NT2/D1 (cell line): ENCODE results near the gene LMX1B.

Source experiments
- DNase-seq: peaks from one replicate; pipeline ENCODE4 v3.0.0-alpha.2; 2011; ENCODE audit warnings: low read depth, low spot score
- H3K27me3 ChIP-seq: 2 replicates; pipeline ENCODE4 v1.6.0; 2011; ENCODE audit warnings: mild to moderate bottlenecking; ENCODE audit not compliant: insufficient read length, insufficient read depth
- H3K36me3 ChIP-seq: 2 replicates; pipeline ENCODE4 v1.6.1; 2011; ENCODE audit warnings: mild to moderate bottlenecking, low read length, mixed read lengths; ENCODE audit not compliant: insufficient read depth, insufficient read length
- H3K4me1 ChIP-seq: 2 replicates; pipeline ENCODE4 v1.5.1; 2011; ENCODE audit not compliant: insufficient read depth, insufficient read length
- H3K4me3 ChIP-seq: 2 replicates; pipeline ENCODE4 v1.5.1; 2011; ENCODE audit warnings: low read depth; ENCODE audit not compliant: insufficient read length
- H3K9ac ChIP-seq: 2 replicates; pipeline ENCODE4 v1.6.0; 2011; ENCODE audit warnings: low read depth; ENCODE audit not compliant: insufficient read length
- H3K9me3 ChIP-seq: 2 replicates; pipeline ENCODE4 v1.5.1; 2011; ENCODE audit warnings: mild to moderate bottlenecking, low read length; ENCODE audit not compliant: insufficient read depth
- SUZ12 ChIP-seq: IDR thresholded peaks from 2 replicates; pipeline ENCODE4 v1.6.1; 2011; ENCODE audit not compliant: insufficient read length, insufficient read depth; ENCODE audit errors: extremely low read depth
- YY1 ChIP-seq: IDR thresholded peaks from 2 replicates; pipeline ENCODE4 v1.6.1; 2011; ENCODE audit not compliant: insufficient read length, insufficient read depth
- ZNF274 ChIP-seq: IDR thresholded peaks from 2 replicates; pipeline ENCODE4 v1.6.1; 2011; ENCODE audit warnings: mild to moderate bottlenecking, low read depth, low read length

LMX1B gene

DNA sequence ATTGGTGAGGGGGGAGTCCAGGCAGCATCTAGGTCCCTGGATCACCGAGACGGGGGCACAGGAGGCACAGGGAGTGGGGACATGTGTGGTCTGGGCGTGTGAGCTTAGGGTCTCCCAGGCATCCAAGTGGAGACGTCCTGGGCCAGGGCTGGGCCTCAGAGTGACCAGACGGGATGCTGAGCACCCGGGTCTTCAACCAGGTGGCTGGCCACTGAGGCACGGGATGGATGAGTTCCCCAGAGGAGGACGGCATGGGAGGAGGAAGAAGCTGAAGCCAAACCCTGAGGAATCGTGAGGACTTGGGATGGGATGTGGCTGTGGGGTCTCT lies 88.0 kb downstream of the LMX1B start:
- Histone ChIP-seq H3K27me3 (peaks cover 77% of the 10 kb centered on the region), H3K36me3 (no peaks in the 10 kb centered on the region), H3K9me3 (no peaks in the 10 kb centered on the region), H3K4me3 (no peak overlapping the region), H3K9ac (no peak overlapping the region), H3K4me1 (peaks cover 12% of the 10 kb centered on the region)
- DNase-seq, result no peak
- TF ChIP-seq YY1 (no peak), ZNF274 (no peak), SUZ12 (no peak)

GRCh38 chr9:126702151-126703001 lies 88.6 kb downstream of the LMX1B start:
- no peak for DNase-seq
- no peaks in the 10 kb centered on the region for H3K36me3 ChIP-seq
- no peak for TF ChIP-seq YY1
- no peak for TF ChIP-seq SUZ12
- TF ChIP-seq ZNF274, result no peak
- no peaks in the 10 kb centered on the region for H3K9me3 ChIP-seq
- peaks cover 12% of the 10 kb centered on the region for H3K4me1 ChIP-seq
- H3K4me3 ChIP-seq, result no peak overlapping the region
- H3K27me3 ChIP-seq, result peaks cover 76% of the 10 kb centered on the region
- H3K9ac ChIP-seq, result no peak overlapping the region

- no peak for TF ChIP-seq SUZ12
- TF ChIP-seq YY1, result no peak
- no peak for TF ChIP-seq ZNF274
- Histone ChIP-seq H3K27me3 (peaks cover 73% of the 10 kb centered on the region), H3K4me3 (no peak overlapping the region), H3K36me3 (no peaks in the 10 kb centered on the region), H3K9me3 (no peaks in the 10 kb centered on the region), H3K9ac (no peak overlapping the region), H3K4me1 (peaks cover 12% of the 10 kb centered on the region)
- no peak for DNase-seq
Measured at GRCh38 chr9:126703002-126703865, 89.5 kb downstream of the LMX1B start.

DNA sequence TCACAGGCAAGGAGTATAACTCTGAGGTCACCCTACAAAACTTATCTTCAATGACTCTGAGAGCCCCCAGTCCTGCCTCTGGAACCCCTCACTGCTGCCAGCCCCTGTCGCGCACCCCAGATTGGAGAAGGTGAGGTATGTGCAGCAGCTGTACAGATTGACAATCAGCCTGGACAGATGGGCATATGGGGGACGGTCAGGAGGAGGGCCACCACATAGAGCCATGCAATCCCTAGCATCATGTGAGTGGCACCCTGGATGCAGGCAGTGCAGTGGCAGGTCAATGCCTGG lies 90.1 kb downstream of the LMX1B start:
- Histone ChIP-seq H3K4me1 (peaks cover 12% of the 10 kb centered on the region), H3K4me3 (no peak overlapping the region), H3K9ac (no peak overlapping the region), H3K9me3 (no peaks in the 10 kb centered on the region), H3K27me3 (peaks cover 67% of the 10 kb centered on the region), H3K36me3 (no peaks in the 10 kb centered on the region)
- TF ChIP-seq SUZ12, result no peak
- no peak for TF ChIP-seq ZNF274
- no peak for TF ChIP-seq YY1
- no peak for DNase-seq

DNA sequence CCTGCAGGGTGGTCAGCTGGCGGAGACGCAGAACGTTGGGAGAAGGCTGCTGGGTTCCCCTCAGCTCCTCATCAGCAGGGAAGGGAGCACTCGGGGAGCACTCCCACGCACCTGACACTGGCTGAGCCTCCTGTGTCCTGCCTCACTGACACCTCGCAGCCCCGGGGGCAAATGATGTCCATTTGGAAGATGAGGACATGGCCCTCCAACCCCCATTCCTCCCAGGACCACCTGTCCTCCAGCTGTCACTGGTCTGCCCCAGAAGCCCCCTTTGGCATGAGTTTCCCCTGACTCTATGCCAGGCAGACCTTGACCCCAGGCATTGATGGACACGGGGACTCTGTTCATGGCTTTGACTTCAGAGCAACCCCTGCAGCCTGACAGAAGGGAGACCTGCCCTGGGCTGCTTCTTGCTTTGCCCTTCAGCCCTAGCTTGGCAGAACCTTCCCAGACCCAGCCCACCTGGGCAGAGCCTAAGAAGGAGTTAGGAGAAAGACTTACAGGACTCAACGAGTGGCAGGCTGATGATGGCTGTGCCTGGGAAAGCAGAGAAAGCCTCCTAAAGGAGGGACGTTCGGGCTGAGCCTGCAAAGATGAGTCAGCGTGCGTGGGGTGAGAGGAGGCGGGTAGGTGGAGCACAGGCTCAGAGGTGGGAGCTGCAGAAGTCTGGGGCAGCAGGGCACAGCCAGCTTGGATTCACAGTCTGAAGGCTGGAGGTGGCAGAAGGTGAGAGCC lies 90.6 kb downstream of the LMX1B start:
- H3K9ac ChIP-seq, result no peak overlapping the region
- DNase-seq, result no peak
- H3K36me3 ChIP-seq, result no peaks in the 10 kb centered on the region
- H3K4me1 ChIP-seq, result peaks cover 12% of the 10 kb centered on the region
- peaks cover 66% of the 10 kb centered on the region for H3K27me3 ChIP-seq
- H3K4me3 ChIP-seq, result no peak overlapping the region
- TF ChIP-seq ZNF274 (no peak), SUZ12 (no peak), YY1 (no peak)
- no peaks in the 10 kb centered on the region for H3K9me3 ChIP-seq

DNA sequence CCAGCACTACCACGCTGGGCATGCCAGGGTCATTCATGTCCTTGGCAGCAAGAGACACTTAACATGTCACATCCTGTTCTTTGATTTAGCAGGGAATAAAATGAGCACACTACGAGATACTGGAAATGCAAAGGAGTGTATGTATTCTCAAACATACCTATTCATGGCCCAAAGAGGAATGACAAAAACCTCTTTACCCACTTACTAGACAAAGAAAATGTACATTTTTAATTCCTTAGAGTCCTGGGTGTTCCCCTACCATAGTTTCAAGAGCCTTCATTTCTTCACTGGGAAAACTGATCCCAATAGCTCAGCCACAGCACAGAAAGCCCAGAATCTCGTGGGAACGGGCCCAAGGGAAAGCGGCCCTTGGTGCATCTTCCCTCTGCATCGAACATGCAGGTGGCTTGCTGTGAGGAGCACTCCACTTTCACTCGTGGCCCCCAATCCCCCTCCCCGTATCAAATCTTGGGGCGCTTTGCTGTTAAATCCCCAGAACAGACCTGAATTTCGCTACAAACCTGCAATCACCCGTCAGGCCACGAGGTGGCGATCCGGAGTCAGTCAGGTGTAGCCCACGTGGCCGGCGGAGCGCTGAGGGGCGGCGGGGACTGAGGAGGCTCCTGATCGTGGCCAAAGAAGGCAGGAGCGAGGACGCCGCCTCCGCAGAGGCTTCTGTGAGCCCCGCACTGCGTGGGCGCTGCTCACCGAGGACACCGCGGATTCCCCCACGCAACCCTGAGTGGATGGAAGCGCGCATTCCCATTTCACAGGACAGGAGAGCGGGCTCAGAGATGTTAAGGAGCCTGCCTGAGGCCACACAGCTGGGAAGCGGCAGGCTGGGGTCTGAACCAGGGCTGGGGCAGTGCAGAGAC lies 91.4 kb downstream of the LMX1B start:
- Histone ChIP-seq H3K4me1 (peaks cover 12% of the 10 kb centered on the region), H3K36me3 (no peaks in the 10 kb centered on the region), H3K9me3 (no peaks in the 10 kb centered on the region), H3K27me3 (peaks cover 61% of the 10 kb centered on the region), H3K4me3 (no peak overlapping the region), H3K9ac (peak overlapping the region; percentile 66)
- DNase-seq, result peak; percentile 74
- TF ChIP-seq YY1 (no peak), SUZ12 (no peak), ZNF274 (no peak)
